Articular chondrocyte of knee joint (primary cell): Measurements from ENCODE around the gene ZNRF1. TPM values are rescaled to one million over a fixed set of nuclear protein-coding genes. Genes with fewer than 3 reads are reported as not detected.

ENCODE experiments used
- total RNA-seq: library from RNA; depleted of rRNA; stranded (reverse); fragments of >200 nt; gene quantifications from 2 replicates; pipeline ENCODE4 v1.2.3, GENCODE V29; 2012

ZNRF1 gene
- 18.3 and 19.9 TPM in 2 replicates for total RNA-seq

DNA sequence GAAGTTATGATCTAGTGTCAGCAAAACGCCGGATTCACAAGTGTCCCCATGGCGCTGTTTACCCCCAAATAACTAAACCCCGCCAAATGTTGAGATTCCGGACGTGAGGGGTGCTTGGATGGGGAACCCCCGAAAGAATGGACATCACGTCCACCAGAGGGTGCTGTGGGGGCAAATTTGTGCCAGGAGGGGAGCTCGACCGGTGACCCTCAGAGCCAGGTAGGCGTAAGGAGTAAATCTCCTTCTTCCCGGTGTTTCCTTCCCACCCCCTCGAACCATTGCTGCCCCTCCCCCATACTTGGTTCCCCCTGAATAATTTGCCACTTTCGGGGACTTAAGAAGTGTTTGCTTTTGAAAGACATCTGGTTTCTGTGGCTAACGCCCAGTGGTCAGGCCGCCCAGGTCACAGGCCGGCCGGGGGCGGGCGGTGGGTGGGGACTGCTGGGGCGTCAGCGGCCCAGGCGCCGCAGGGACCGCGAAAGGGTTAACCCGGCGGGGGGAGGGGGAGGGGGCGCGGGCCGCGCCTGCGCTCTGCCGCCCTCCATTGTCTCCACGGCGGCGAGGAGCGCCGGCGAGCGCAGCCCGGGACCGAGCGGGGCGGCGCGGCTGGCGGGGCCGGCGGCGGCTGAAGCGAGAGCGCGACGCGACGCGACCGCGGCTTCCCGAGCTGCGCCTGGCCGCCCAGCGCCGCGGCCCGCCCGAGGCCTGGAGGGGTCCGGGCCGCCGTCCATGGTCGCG, at the start of gene ZNRF1:
Gene ZNRF1 (plus strand): TSS at position 544 of the 738 bp plus-strand sequence. CDS start 648 bp downstream, outside the sequence.

DNA sequence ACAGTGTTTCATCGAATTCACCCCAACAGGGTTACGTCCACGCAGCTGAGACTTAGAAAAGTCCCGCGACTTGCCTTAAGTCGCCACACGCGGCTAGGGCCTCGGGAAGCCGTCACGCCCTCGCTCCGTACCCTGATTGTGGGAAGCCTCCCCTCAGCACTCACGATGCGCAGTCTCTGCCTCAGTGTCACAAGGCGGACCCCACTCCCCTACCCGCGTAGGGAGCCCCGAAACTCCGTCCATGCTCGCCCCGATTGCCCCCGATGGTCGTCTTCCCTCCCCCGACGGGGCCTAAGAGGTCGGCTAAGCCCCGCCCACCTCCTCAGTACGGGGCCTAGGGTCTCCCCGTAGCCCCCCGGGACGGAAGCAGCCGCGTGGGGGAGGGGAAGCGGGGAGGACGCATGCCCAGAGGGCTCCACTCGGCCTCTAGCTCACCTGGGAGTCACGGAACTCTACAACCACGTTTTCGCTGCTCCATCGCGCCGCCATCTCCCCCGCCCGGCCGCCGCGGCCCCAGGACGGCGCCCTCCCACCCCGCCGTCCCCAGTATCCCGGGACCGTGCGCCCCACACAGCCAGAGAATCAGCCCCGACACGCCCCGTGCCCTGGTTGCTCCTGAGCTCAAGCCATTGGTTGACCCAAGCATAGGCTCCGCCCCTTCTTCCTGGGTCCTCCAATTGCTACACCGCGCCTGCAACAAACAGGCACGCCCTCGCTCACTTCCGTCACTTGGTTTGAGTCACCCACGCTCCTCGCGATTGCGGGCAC, 14.1 kb upstream of the ZNRF1 start, which contains the start of gene WDR59:
Gene WDR59 (minus strand): TSS at position 595 of the 768 bp plus-strand sequence. CDS start 106 bp downstream, at position 489.

DNA sequence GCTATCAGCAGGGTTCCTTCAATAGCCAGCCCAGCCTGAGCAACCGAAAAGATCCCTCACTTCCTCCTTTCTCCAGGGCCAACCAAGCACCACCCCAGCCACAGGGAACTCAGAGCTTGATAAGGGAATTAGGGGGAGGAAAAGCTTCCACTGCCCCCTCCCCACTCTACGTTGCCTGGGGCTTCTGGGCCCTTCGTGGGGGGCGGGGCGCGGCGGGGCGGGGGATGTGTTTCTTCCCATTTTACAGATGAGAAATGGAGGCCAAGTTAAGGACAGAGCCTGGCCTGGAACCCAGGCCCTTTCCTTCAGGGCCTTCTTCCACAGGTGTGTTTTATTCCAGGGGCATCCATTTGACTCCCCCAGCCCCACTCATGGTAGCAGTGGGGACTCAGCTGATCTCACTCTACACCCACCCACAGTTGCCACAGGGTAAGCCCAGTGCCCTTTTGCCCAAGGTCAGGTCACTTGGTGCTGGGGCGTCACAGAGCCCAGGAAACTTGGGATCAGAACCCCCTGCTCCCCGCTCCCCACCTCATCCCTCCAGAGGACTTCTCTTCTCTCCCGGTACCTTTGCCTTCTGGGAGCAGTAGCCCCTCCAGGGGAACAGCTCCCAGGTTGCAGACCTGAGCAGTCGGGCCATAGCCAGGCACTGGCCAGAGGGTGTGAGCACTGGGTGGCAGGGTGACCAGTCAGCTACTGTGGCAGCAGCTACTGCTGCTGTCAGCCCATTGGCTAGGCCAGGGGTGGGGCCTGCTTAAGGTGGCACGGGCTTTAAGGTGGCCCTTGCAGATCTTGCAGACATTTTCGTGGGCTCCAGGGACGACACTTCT, 117.5 kb downstream of the ZNRF1 start, which contains the start of gene LDHD:
Gene LDHD (minus strand): TSS at position 700 of the 830 bp plus-strand sequence. CDS start 60 bp downstream, at position 640.

DNA sequence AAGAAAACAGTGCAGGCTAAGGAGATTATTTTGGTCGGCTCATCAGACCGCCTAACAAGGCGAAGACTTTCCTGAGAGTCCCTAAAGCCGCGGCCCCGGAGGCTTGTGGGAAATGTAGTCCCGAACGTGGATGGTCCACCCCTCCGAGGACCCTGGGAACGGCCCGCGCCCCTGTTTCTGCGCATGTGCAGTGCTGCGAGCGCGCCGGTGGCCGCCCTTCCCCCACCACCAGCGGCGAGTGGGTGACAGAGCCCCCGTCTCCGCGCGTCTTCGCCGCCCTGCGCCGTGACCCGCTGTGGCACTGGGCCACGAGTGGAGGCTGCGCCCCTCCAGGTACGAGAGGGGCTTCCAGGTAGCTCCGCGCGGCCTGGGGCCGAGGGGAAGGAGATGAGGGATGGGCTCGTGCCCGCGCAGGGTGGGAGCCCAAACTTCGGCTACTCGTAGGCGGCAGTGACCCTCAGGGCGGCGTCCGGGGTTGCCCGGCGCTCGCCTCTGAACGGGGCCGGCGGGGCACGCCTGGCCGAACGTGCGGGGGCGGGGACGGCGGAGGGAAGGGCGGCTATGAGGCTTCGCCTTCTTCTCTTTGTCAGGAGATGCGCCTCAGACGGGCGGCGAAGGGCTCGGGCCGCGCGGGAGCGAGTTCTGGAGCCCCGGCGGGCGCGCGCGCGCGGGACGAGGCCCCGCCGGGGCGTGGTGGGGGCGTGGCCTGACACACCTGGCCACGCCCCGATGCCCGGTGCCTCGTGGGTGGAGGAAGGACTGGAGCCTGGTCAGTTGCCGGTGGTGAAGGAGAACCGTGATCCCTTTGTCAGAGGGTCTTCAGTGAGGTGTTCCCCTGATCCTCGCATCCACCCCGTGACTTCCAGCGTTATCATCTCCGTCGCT, 149.7 kb downstream of the ZNRF1 start, which contains the start of gene ZFP1:
Gene ZFP1 (plus strand): TSS at position 214 of the 885 bp plus-strand sequence. CDS start 4,428 bp downstream, outside the sequence.

Other genes starting within 250 kb of the ZNRF1 start
- not detected in 2 replicates for gene FA2H, start 224.2 kb upstream of the ZNRF1 start, total RNA-seq
- 21.6 and 27.0 TPM in 2 replicates for gene WDR59, start 13.9 kb upstream of the ZNRF1 start, total RNA-seq
- gene LDHD, start 117.8 kb downstream of the ZNRF1 start, total RNA-seq: 2.8 and 3.8 TPM in 2 replicates
- 15.2 and 17.8 TPM in 2 replicates for gene ZFP1, start 149.5 kb downstream of the ZNRF1 start, total RNA-seq
- not detected in 2 replicates for gene CTRB2, start 208.1 kb downstream of the ZNRF1 start, total RNA-seq
- not detected in 2 replicates for gene CTRB1, start 220.0 kb downstream of the ZNRF1 start, total RNA-seq